ENCODE results near the gene FXYD1. TPM values are rescaled to one million over a fixed set of nuclear protein-coding genes. Genes with fewer than 3 reads are reported as not detected.

Gene FXYD1

DNA sequence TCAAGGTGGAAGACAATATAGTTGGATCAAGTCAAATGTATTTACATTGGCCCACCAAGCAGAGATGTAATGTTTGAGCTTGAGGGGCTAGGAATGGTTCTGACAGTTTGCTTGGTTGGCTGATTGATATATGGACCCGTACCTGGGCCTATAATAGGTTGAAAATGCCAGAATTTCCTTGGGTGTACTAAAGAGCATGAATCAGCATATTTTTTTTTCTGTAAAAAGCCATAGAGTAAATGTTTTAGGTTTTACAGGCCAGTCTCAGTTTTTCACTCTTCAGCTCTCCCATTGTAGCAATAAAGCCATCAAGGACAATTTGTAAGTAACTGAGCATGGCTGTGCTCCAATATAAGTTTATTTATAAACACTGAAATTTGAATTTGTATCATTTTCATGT is 42.8 kb downstream of the FXYD1 start:
- DNase-seq (ENCODE audit: low spot score) = no peak
- no peaks in the 10 kb centered on the region for H3K4me1 ChIP-seq (ENCODE audit: control insufficient read depth in 2 of 2, insufficient read depth in 1 of 2, low read depth in 1 of 2, low read length in 2 of 2)
- H3K79me1 ChIP-seq (ENCODE audit: low read depth, low read length) = no peaks in the 10 kb centered on the region
- H3K27ac ChIP-seq (replicated peaks; ENCODE audit: low read length) = no peak overlapping the region
- no peak overlapping the region for H3K9ac ChIP-seq (ENCODE audit: low read depth, low read length, poor library complexity)
- H3K4me3 ChIP-seq (ENCODE audit: low read length in 2 of 2) = no peak overlapping the region
- H3K4ac ChIP-seq (ENCODE audit: low read length) = no peak overlapping the region
- WGBS, 2 donors (ENCODE audit: extremely low coverage in 2 of 2, insufficient read length in 2 of 2, insufficient replicate concordance in 1 of 2) = no CpG with 5 or more reads among the region's 1 CpG
- no peak overlapping the region for H2AK5ac ChIP-seq (ENCODE audit: low read depth, low read length)
- H4K91ac ChIP-seq (ENCODE audit: low read depth, low read length, poor library complexity) = no peak overlapping the region
- no peak overlapping the region for H3K18ac ChIP-seq (ENCODE audit: low read length)
- no peak overlapping the region for H2BK120ac ChIP-seq (ENCODE audit: low read depth, low read length)
- H3K9me3 ChIP-seq (replicated peaks in 1 of 2; ENCODE audit: control insufficient read depth in 2 of 2, insufficient read depth in 1 of 2, low read depth in 1 of 2, low read length in 2 of 2) = no peaks in the 10 kb centered on the region
- no peak overlapping the region for H3K4me2 ChIP-seq (ENCODE audit: insufficient read depth, low read length, poor library complexity, severe bottlenecking)
- no peaks in the 10 kb centered on the region for H3K36me3 ChIP-seq (replicated peaks in 1 of 2; ENCODE audit: control insufficient read depth in 2 of 2, insufficient read depth in 2 of 2, low read length in 2 of 2)
- no peak overlapping the region for H2BK12ac ChIP-seq (ENCODE audit: low read length)
- no peak overlapping the region for H3K14ac ChIP-seq (ENCODE audit: low read length)
- no peak overlapping the region for H4K8ac ChIP-seq (ENCODE audit: low read depth, low read length)
- no peaks in the 10 kb centered on the region for H3K27me3 ChIP-seq (ENCODE audit: control insufficient read depth in 3 of 3, insufficient read depth in 3 of 3, low read depth in 1 of 3, low read length in 3 of 3)
- H2AFZ ChIP-seq (ENCODE audit: low read length) = no peak overlapping the region
- H3K23ac ChIP-seq (ENCODE audit: low read depth, low read length, poor library complexity) = no peak overlapping the region
- H2BK15ac ChIP-seq (ENCODE audit: low read length) = no peak overlapping the region
- no peak overlapping the region for H2BK5ac ChIP-seq (ENCODE audit: low read length)

DNA sequence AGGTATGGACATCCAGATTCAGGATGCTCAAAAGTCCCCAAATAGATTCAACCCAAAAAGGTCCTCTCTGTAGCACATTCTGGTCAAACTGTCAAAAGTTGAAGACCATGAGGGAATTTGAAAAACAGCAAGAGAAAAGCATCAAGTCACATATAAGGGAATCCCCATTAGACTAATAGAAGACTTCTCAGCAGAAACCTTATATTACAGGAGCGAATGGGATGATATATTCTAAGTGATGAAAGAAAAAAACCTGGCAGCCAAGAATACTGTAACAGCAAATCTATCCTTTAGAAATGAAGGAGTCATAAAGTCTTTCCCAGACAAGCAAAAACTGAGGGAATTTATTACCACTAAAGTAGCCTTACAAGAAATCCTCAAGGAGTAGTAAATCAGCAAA is 45.6 kb downstream of the FXYD1 start:
- no peak overlapping the region for H3K18ac ChIP-seq (ENCODE audit: low read length)
- H2BK12ac ChIP-seq (ENCODE audit: low read length) = no peak overlapping the region
- no peaks in the 10 kb centered on the region for H3K4me1 ChIP-seq (ENCODE audit: control insufficient read depth in 2 of 2, insufficient read depth in 1 of 2, low read depth in 1 of 2, low read length in 2 of 2)
- no peaks in the 10 kb centered on the region for H3K36me3 ChIP-seq (replicated peaks in 1 of 2; ENCODE audit: control insufficient read depth in 2 of 2, insufficient read depth in 2 of 2, low read length in 2 of 2)
- no peak overlapping the region for H2BK120ac ChIP-seq (ENCODE audit: low read depth, low read length)
- H3K9me3 ChIP-seq (replicated peaks in 1 of 2; ENCODE audit: control insufficient read depth in 2 of 2, insufficient read depth in 1 of 2, low read depth in 1 of 2, low read length in 2 of 2) = no peaks in the 10 kb centered on the region
- no peak overlapping the region for H2AK5ac ChIP-seq (ENCODE audit: low read depth, low read length)
- no peak overlapping the region for H3K27ac ChIP-seq (replicated peaks; ENCODE audit: low read length)
- H4K91ac ChIP-seq (ENCODE audit: low read depth, low read length, poor library complexity) = no peak overlapping the region
- H3K4ac ChIP-seq (ENCODE audit: low read length) = no peak overlapping the region
- H3K79me1 ChIP-seq (ENCODE audit: low read depth, low read length) = no peaks in the 10 kb centered on the region
- H3K27me3 ChIP-seq (ENCODE audit: control insufficient read depth in 3 of 3, insufficient read depth in 3 of 3, low read depth in 1 of 3, low read length in 3 of 3) = no peaks in the 10 kb centered on the region
- H3K23ac ChIP-seq (ENCODE audit: low read depth, low read length, poor library complexity) = no peak overlapping the region
- no peak overlapping the region for H3K14ac ChIP-seq (ENCODE audit: low read length)
- H4K8ac ChIP-seq (ENCODE audit: low read depth, low read length) = no peak overlapping the region
- no peak for DNase-seq (ENCODE audit: low spot score)
- no CpG with 5 or more reads among the region's 1 CpG for whole genome bisulfite sequencing, 2 donors (ENCODE audit: extremely low coverage in 2 of 2, insufficient read length in 2 of 2, insufficient replicate concordance in 1 of 2)
- no peak overlapping the region for H2BK15ac ChIP-seq (ENCODE audit: low read length)
- no peak overlapping the region for H2BK5ac ChIP-seq (ENCODE audit: low read length)
- no peak overlapping the region for H3K9ac ChIP-seq (ENCODE audit: low read depth, low read length, poor library complexity)
- no peak overlapping the region for H3K4me2 ChIP-seq (ENCODE audit: insufficient read depth, low read length, poor library complexity, severe bottlenecking)
- H2AFZ ChIP-seq (ENCODE audit: low read length) = no peak overlapping the region
- no peak overlapping the region for H3K4me3 ChIP-seq (ENCODE audit: low read length in 2 of 2)

DNA sequence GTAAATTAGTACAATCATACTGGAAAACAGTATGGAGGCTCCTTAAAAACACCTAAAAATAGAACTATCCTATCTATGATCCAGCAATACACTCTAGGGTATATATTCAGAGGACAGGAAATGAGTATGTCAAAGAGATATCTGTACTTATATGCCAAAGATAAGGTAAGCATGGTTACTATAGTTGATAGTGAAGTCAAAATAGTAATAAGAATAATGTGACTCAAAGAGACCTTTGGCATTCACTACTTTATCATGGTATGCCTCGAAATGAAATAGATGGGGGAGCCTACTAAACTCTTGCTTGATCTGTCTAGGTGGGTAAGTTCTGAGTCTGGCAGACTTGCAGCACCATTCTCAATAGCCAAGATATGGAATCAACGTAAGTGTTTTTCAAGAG is 46.3 kb downstream of the FXYD1 start:
- Histone ChIP-seq H4K91ac (ENCODE audit: low read depth, low read length, poor library complexity) (no peak overlapping the region), H3K27me3 (ENCODE audit: control insufficient read depth in 3 of 3, insufficient read depth in 3 of 3, low read depth in 1 of 3, low read length in 3 of 3) (no peaks in the 10 kb centered on the region), H3K14ac (ENCODE audit: low read length) (no peak overlapping the region), H3K4me1 (ENCODE audit: control insufficient read depth in 2 of 2, insufficient read depth in 1 of 2, low read depth in 1 of 2, low read length in 2 of 2) (no peaks in the 10 kb centered on the region), H3K9me3 (replicated peaks in 1 of 2; ENCODE audit: control insufficient read depth in 2 of 2, insufficient read depth in 1 of 2, low read depth in 1 of 2, low read length in 2 of 2) (no peaks in the 10 kb centered on the region), H4K8ac (ENCODE audit: low read depth, low read length) (no peak overlapping the region), H2BK5ac (ENCODE audit: low read length) (no peak overlapping the region), H3K18ac (ENCODE audit: low read length) (no peak overlapping the region), H2BK120ac (ENCODE audit: low read depth, low read length) (no peak overlapping the region), H3K36me3 (replicated peaks in 1 of 2; ENCODE audit: control insufficient read depth in 2 of 2, insufficient read depth in 2 of 2, low read length in 2 of 2) (no peaks in the 10 kb centered on the region), H2BK15ac (ENCODE audit: low read length) (no peak overlapping the region), H2AFZ (ENCODE audit: low read length) (no peak overlapping the region), H3K4me3 (ENCODE audit: low read length in 2 of 2) (no peak overlapping the region), H2BK12ac (ENCODE audit: low read length) (no peak overlapping the region), H3K79me1 (ENCODE audit: low read depth, low read length) (no peaks in the 10 kb centered on the region), H3K9ac (ENCODE audit: low read depth, low read length, poor library complexity) (no peak overlapping the region), H3K4me2 (ENCODE audit: insufficient read depth, low read length, poor library complexity, severe bottlenecking) (no peak overlapping the region), H2AK5ac (ENCODE audit: low read depth, low read length) (no peak overlapping the region), H3K27ac (replicated peaks; ENCODE audit: low read length) (no peak overlapping the region), H3K23ac (ENCODE audit: low read depth, low read length, poor library complexity) (no peak overlapping the region), H3K4ac (ENCODE audit: low read length) (no peak overlapping the region)
- WGBS, 2 donors (ENCODE audit: extremely low coverage in 2 of 2, insufficient read length in 2 of 2, insufficient replicate concordance in 1 of 2) = no CpG with 5 or more reads among the region's 2 CpGs
- no peak for DNase-seq (ENCODE audit: low spot score)

Small RNAs within 50 kb of the gene (small RNA-seq; reads per million reads assigned to genes)
- gene AC020907.2 (ENCODE audit: insufficient read depth) = not detected

Measured in neuronal stem cell (in vitro differentiated cells).